ENCODE measurements around the gene MYO19. TPM values are rescaled to one million over a fixed set of nuclear protein-coding genes. Genes with fewer than 3 reads are reported as not detected.

Gene MYO19
- total RNA-seq, 1 donor = 51.4 TPM

DNA sequence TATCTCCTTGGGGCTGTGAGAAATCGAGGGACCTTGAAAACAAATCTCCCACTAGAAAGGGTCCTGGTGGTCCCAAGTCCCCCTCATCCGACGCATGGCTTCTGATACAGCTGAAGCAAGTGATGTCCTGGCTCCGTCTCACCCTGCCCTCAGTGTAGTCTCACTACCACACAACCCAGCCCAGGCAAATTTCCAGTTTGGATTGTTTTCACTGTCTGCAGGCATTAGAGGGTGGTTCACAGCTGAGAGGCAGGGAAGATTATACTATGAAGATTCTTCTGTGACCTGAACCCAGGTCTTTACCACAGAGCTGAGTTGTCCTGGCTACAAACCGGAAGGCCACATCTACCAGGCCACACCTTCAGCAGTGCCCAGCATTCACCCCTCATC is 30.5 kb downstream of the MYO19 start:
- H4K20me1 ChIP-seq (ENCODE audit: insufficient read depth, low read length) = no peaks in the 10 kb centered on the region

DNA sequence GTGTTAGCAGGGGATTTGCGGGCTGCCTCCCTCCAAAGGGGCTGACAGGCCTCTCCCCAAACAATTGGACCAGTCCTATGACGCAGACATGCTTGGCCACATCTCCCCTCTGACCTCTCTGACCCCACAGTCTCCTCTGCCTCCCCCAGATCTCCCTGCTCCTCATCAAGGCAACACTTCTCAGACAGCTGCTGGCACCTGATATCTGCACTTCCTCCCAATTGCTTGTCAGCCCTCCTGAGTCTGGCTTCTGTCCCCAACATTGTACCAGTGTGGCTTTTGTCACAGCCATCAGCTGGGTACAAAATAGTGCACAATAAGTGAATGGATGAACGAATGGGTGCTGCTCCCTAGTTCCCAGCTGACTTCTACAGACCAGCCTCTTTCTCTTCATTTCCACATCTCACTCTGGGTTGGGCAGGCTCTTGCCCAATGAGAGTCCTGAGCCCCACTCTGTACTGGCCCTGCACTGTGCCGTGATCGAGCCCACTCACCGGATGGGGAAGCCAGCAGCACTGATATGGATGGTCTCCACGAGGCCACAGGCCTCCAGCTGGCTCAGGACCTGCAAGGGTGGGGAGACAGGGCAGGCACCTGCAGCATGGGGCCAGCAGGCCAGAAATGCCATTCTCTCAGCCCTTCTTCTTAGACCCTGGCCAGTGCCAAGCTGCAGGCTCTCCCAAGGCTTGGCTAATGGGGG is 31.1 kb downstream of the MYO19 start:
- Histone ChIP-seq H3K4me1 (ENCODE audit: insufficient read depth, low read length) (no peaks in the 10 kb centered on the region), H3K79me2 (ENCODE audit: insufficient read depth, low read length) (no peaks in the 10 kb centered on the region), H3K9me3 (ENCODE audit: low read depth, low read length) (no peaks in the 10 kb centered on the region), H3K4me3 (ENCODE audit: insufficient read depth, low read length) (no peak overlapping the region), H2AFZ (ENCODE audit: low read length) (no peak overlapping the region), H3K36me3 (ENCODE audit: insufficient read depth, low read length) (peaks cover 57% of the 10 kb centered on the region), H4K20me1 (ENCODE audit: insufficient read depth, low read length) (no peaks in the 10 kb centered on the region), H3K27ac (ENCODE audit: low read depth, low read length) (no peak overlapping the region), H3K4me2 (ENCODE audit: insufficient read depth, low read length) (no peak overlapping the region), H3K27me3 (ENCODE audit: insufficient read depth, low read length) (no peaks in the 10 kb centered on the region)
- TF ChIP-seq, protein P1, sequence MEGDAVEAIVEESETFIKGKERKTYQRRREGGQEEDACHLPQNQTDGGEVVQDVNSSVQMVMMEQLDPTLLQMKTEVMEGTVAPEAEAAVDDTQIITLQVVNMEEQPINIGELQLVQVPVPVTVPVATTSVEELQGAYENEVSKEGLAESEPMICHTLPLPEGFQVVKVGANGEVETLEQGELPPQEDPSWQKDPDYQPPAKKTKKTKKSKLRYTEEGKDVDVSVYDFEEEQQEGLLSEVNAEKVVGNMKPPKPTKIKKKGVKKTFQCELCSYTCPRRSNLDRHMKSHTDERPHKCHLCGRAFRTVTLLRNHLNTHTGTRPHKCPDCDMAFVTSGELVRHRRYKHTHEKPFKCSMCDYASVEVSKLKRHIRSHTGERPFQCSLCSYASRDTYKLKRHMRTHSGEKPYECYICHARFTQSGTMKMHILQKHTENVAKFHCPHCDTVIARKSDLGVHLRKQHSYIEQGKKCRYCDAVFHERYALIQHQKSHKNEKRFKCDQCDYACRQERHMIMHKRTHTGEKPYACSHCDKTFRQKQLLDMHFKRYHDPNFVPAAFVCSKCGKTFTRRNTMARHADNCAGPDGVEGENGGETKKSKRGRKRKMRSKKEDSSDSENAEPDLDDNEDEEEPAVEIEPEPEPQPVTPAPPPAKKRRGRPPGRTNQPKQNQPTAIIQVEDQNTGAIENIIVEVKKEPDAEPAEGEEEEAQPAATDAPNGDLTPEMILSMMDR (IDR thresholded peaks at IDR 0.05; ENCODE audit: extremely low read depth, low read depth, low read length) = no peak
- DNase-seq (ENCODE audit: insufficient read length, low spot score, missing footprints) = no peak

More for the DNA sequence above, 30.5 kb downstream of the MYO19 start:
- Histone ChIP-seq H3K4me2 (ENCODE audit: insufficient read depth, low read length) (no peak overlapping the region), H3K4me3 (ENCODE audit: insufficient read depth, low read length) (no peak overlapping the region), H3K4me1 (ENCODE audit: insufficient read depth, low read length) (no peaks in the 10 kb centered on the region), H3K9me3 (ENCODE audit: low read depth, low read length) (no peaks in the 10 kb centered on the region), H3K27ac (ENCODE audit: low read depth, low read length) (no peak overlapping the region), H3K79me2 (ENCODE audit: insufficient read depth, low read length) (no peaks in the 10 kb centered on the region), H2AFZ (ENCODE audit: low read length) (no peak overlapping the region), H3K27me3 (ENCODE audit: insufficient read depth, low read length) (no peaks in the 10 kb centered on the region), H3K36me3 (ENCODE audit: insufficient read depth, low read length) (peaks cover 56% of the 10 kb centered on the region)
- DNase-seq (ENCODE audit: insufficient read length, low spot score, missing footprints) = no peak
- TF ChIP-seq, protein P1 (IDR thresholded peaks at IDR 0.05; ENCODE audit: extremely low read depth, low read depth, low read length) = no peak

DNA sequence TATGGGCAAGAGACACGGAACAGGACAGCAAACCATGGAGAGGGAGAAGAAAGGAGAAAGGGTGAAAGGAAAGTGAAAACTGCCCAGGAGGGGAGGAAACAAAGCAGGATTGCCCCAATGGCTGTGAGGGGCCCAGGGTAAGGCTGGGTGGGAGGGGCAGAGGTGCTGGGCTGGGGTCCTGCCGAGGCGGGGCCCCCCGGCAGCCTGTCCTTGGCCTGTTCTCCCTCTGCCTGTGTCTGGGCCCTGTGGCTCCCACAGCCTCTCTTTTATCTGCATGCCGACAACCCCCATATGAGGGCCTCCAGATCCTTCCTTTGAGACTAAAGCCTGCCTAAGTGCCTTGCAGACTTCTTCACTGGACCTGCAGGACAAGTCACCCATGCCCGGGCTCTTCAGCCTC is 32.7 kb downstream of the MYO19 start:
- H2AFZ ChIP-seq (ENCODE audit: low read length) = no peak overlapping the region
- H3K27ac ChIP-seq (ENCODE audit: low read depth, low read length) = no peak overlapping the region
- H3K79me2 ChIP-seq (ENCODE audit: insufficient read depth, low read length) = no peaks in the 10 kb centered on the region
- H3K4me2 ChIP-seq (ENCODE audit: insufficient read depth, low read length) = no peak overlapping the region
- no peaks in the 10 kb centered on the region for H4K20me1 ChIP-seq (ENCODE audit: insufficient read depth, low read length)
- H3K27me3 ChIP-seq (ENCODE audit: insufficient read depth, low read length) = no peaks in the 10 kb centered on the region
- peaks cover under 1% of the 10 kb centered on the region for H3K4me1 ChIP-seq (ENCODE audit: insufficient read depth, low read length)
- TF ChIP-seq, protein P1 (IDR thresholded peaks at IDR 0.05; ENCODE audit: extremely low read depth, low read depth, low read length) = no peak
- no peaks in the 10 kb centered on the region for H3K9me3 ChIP-seq (ENCODE audit: low read depth, low read length)
- no peak for DNase-seq (ENCODE audit: insufficient read length, low spot score, missing footprints)
- no peak overlapping the region for H3K4me3 ChIP-seq (ENCODE audit: insufficient read depth, low read length)
- peaks cover 68% of the 10 kb centered on the region for H3K36me3 ChIP-seq (ENCODE audit: insufficient read depth, low read length)

DNA sequence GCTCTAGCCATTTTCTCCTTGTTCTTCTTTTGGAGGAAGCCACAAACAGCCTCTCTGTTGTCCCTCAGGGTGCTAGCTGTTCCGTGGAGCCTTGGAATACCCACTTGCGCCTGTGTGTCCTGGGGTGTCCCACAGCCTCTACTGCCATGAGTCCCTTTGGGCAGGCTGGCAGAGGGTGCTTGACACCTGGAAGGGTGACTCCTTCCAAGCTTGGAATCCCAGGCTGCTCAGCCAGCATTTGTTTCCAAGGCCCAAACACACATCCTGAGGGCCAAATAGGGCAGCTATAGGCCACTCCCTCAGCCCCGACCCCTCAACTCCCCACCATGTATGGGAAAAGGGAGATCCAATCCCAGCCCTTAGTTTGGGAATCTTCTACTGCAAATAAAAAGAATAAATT is 33.3 kb downstream of the MYO19 start:
- H3K9me3 ChIP-seq (ENCODE audit: low read depth, low read length) = no peaks in the 10 kb centered on the region
- H3K27ac ChIP-seq (ENCODE audit: low read depth, low read length) = no peak overlapping the region
- H3K79me2 ChIP-seq (ENCODE audit: insufficient read depth, low read length) = no peaks in the 10 kb centered on the region
- no peak overlapping the region for H3K4me3 ChIP-seq (ENCODE audit: insufficient read depth, low read length)
- H3K4me1 ChIP-seq (ENCODE audit: insufficient read depth, low read length) = peaks cover 6% of the 10 kb centered on the region
- H3K36me3 ChIP-seq (ENCODE audit: insufficient read depth, low read length) = peaks cover 62% of the 10 kb centered on the region
- no peaks in the 10 kb centered on the region for H3K27me3 ChIP-seq (ENCODE audit: insufficient read depth, low read length)
- H3K4me2 ChIP-seq (ENCODE audit: insufficient read depth, low read length) = no peak overlapping the region
- H2AFZ ChIP-seq (ENCODE audit: low read length) = no peak overlapping the region
- TF ChIP-seq, protein P1 (IDR thresholded peaks at IDR 0.05; ENCODE audit: extremely low read depth, low read depth, low read length) = no peak
- DNase-seq (ENCODE audit: insufficient read length, low spot score, missing footprints) = no peak
- no peaks in the 10 kb centered on the region for H4K20me1 ChIP-seq (ENCODE audit: insufficient read depth, low read length)
